Renal cortex interstitium (tissue), 11 donors: ENCODE measurements around the gene LY6G5C. TPM values are rescaled to one million over a fixed set of nuclear protein-coding genes. Genes with fewer than 3 reads are reported as not detected.

ENCODE experiments used
- DNase-seq, 11 donors: peaks; one replicate each; pipeline ENCODE4 v3.0.0-alpha.2; 2013; ENCODE audit warnings: low read depth in 9 of 11, low spot score in 4 of 11; ENCODE audit errors: extremely low read depth in 1 of 11
- polyA plus RNA-seq, 3 donors: library from polyadenylated mRNA; unstranded; fragments of 120-200 nt; gene quantifications; one replicate each; pipeline ENCODE4 v1.2.1, GENCODE V29; 2013; ENCODE audit not compliant: insufficient read length in 3 of 3

LY6G5C gene
- polyA plus RNA-seq, 3 donors = 2.4 to 3.5 (median 3.4) TPM

GRCh38 chr6:31631209-31631608 lies 49.7 kb downstream of the LY6G5C start:
- DNase-seq = no peak

GRCh38 chr6:31630177-31630934 lies 50.5 kb downstream of the LY6G5C start:
- DNase-seq = no peak

- DNase-seq = no peak
Observed at GRCh38 chr6:31629014-31629413, 51.9 kb downstream of the LY6G5C start.

- no peak for DNase-seq
Observed at GRCh38 chr6:31627690-31628287, 53.1 kb downstream of the LY6G5C start.

- DNase-seq = no peak
Observed at GRCh38 chr6:31626952-31627351, 53.9 kb downstream of the LY6G5C start.

Other genes starting within 250 kb of the LY6G5C start
- gene MICB, start 182.9 kb downstream of the LY6G5C start, polyA plus RNA-seq = 1 to 10 TPM; 1.4 to 1.8 (median 1.5) TPM
- 10 to 100 TPM; 13.5 to 19.2 (median 17.9) TPM for gene MCCD1, start 152.1 kb downstream of the LY6G5C start, polyA plus RNA-seq
- 100 to 1,000 TPM; 573 to 689 (median 586) TPM for gene DDX39B, start 139.1 kb downstream of the LY6G5C start, polyA plus RNA-seq
- 10 to 100 TPM in 2 of 3 donors, 1 to 10 TPM in 1; 5.9 to 11.5 (median 11.0) TPM for gene ATP6V1G2, start 134.5 kb downstream of the LY6G5C start, polyA plus RNA-seq
- gene NFKBIL1, start 133.5 kb downstream of the LY6G5C start, polyA plus RNA-seq = 10 to 100 TPM; 17.0 to 28.4 (median 27.7) TPM
- gene LTA, start 108.8 kb downstream of the LY6G5C start, polyA plus RNA-seq = under 1 TPM; 0.26 to 0.43 (median 0.33) TPM
- gene TNF, start 105.5 kb downstream of the LY6G5C start, polyA plus RNA-seq = under 1 TPM; 0.18 to 0.40 (median 0.24) TPM
- gene LTB, start 98.6 kb downstream of the LY6G5C start, polyA plus RNA-seq = 1 to 10 TPM in 2 of 3 donors, under 1 TPM in 1; 0.53 to 2.3 (median 2.2) TPM
- gene LST1, start 94.8 kb downstream of the LY6G5C start, polyA plus RNA-seq = 1 to 10 TPM; 4.4 to 6.5 (median 6.3) TPM
- gene NCR3, start 88.1 kb downstream of the LY6G5C start, polyA plus RNA-seq = under 1 TPM in 2 of 3 donors, not detected in 1; 0.19 TPM
- 10 to 100 TPM; 63.3 to 80.6 (median 78.2) TPM for gene AIF1, start 65.8 kb downstream of the LY6G5C start, polyA plus RNA-seq
- 100 to 1,000 TPM; 161 to 211 (median 207) TPM for gene PRRC2A, start 60.4 kb downstream of the LY6G5C start, polyA plus RNA-seq
- gene BAG6, start 28.4 kb downstream of the LY6G5C start, polyA plus RNA-seq = 100 to 1,000 TPM; 243 to 263 (median 257) TPM
- 100 to 1,000 TPM; 105 to 114 (median 110) TPM for gene APOM, start 25.2 kb downstream of the LY6G5C start, polyA plus RNA-seq
- 10 to 100 TPM; 17.3 to 22.9 (median 18.4) TPM for gene C6orf47, start 20.3 kb downstream of the LY6G5C start, polyA plus RNA-seq
- 10 to 100 TPM; 28.1 to 33.1 (median 29.9) TPM for gene GPANK1, start 16.1 kb downstream of the LY6G5C start, polyA plus RNA-seq
- gene CSNK2B, start 15.0 kb downstream of the LY6G5C start, polyA plus RNA-seq = 100 to 1,000 TPM; 232 to 252 (median 246) TPM
- gene LY6G5B, start 11.1 kb downstream of the LY6G5C start, polyA plus RNA-seq = 10 to 100 TPM; 22.8 to 30.6 (median 25.3) TPM
- gene ABHD16A, start 22.3 kb upstream of the LY6G5C start, polyA plus RNA-seq = 10 to 100 TPM; 52.4 to 70.9 (median 61.6) TPM
- gene LY6G6F, start 25.8 kb upstream of the LY6G5C start, polyA plus RNA-seq = 1 to 10 TPM in 1 of 3 donors, under 1 TPM in 2; 0.44 to 1.2 (median 0.73) TPM
- under 1 TPM in 1 of 3 donors, not detected in 2; 0.20 TPM for gene LY6G6D, start 34.3 kb upstream of the LY6G5C start, polyA plus RNA-seq
- under 1 TPM in 2 of 3 donors, not detected in 1; 0.26 to 0.41 TPM for gene LY6G6C, start 40.7 kb upstream of the LY6G5C start, polyA plus RNA-seq
- gene MPIG6B, start 42.3 kb upstream of the LY6G5C start, polyA plus RNA-seq = 1 to 10 TPM; 1.6 TPM
- 100 to 1,000 TPM; 152 to 237 (median 188) TPM for gene DDAH2, start 48.2 kb upstream of the LY6G5C start, polyA plus RNA-seq
- 100 to 1,000 TPM; 268 to 296 (median 292) TPM for gene CLIC1, start 55.5 kb upstream of the LY6G5C start, polyA plus RNA-seq
- gene MSH5, start 58.9 kb upstream of the LY6G5C start, polyA plus RNA-seq = 10 to 100 TPM; 21.4 to 59.0 (median 22.1) TPM
- gene SAPCD1, start 81.6 kb upstream of the LY6G5C start, polyA plus RNA-seq = 10 to 100 TPM in 2 of 3 donors, 1 to 10 TPM in 1; 6.8 to 17.2 (median 10.0) TPM
- gene VWA7, start 96.3 kb upstream of the LY6G5C start, polyA plus RNA-seq = 10 to 100 TPM in 1 of 3 donors, 1 to 10 TPM in 2; 7.3 to 13.9 (median 8.5) TPM
- gene VARS1, start 114.7 kb upstream of the LY6G5C start, polyA plus RNA-seq = 10 to 100 TPM; 58.7 to 72.2 (median 61.2) TPM
- 10 to 100 TPM; 72.1 to 90.4 (median 82.4) TPM for gene LSM2, start 125.9 kb upstream of the LY6G5C start, polyA plus RNA-seq
- gene HSPA1L, start 134.2 kb upstream of the LY6G5C start, polyA plus RNA-seq = 1 to 10 TPM; 3.3 to 5.0 (median 4.0) TPM
- gene HSPA1A, start 134.5 kb upstream of the LY6G5C start, polyA plus RNA-seq = 100 to 1,000 TPM in 2 of 3 donors, 10 to 100 TPM in 1; 84.4 to 121 (median 116) TPM
- gene HSPA1B, start 146.7 kb upstream of the LY6G5C start, polyA plus RNA-seq = 100 to 1,000 TPM; 119 to 167 (median 142) TPM
- 10 to 100 TPM; 74.6 to 79.3 (median 78.1) TPM for gene NEU1, start 181.8 kb upstream of the LY6G5C start, polyA plus RNA-seq
- gene SLC44A4, start 197.9 kb upstream of the LY6G5C start, polyA plus RNA-seq = 10 to 100 TPM; 40.7 to 82.8 (median 51.9) TPM
- gene EHMT2, start 216.6 kb upstream of the LY6G5C start, polyA plus RNA-seq = 10 to 100 TPM; 74.6 to 98.4 (median 83.9) TPM
- gene ZBTB12, start 221.0 kb upstream of the LY6G5C start, polyA plus RNA-seq = 10 to 100 TPM; 23.4 to 35.5 (median 23.6) TPM
- gene C2, start 246.7 kb upstream of the LY6G5C start, polyA plus RNA-seq = 1 to 10 TPM; 3.0 to 4.2 (median 4.0) TPM